GM18517 (cell line): ENCODE measurements around the gene HOXB5.

ENCODE experiments used
- ATAC-seq: cut with Tn5 transposase; IDR thresholded peaks from one replicate; pipeline ENCODE4 v1.9.1; 2021; ENCODE audit warnings: mild to moderate bottlenecking, moderate library complexity; ENCODE audit not compliant: unreplicated experiment

The HOXB5 gene

DNA sequence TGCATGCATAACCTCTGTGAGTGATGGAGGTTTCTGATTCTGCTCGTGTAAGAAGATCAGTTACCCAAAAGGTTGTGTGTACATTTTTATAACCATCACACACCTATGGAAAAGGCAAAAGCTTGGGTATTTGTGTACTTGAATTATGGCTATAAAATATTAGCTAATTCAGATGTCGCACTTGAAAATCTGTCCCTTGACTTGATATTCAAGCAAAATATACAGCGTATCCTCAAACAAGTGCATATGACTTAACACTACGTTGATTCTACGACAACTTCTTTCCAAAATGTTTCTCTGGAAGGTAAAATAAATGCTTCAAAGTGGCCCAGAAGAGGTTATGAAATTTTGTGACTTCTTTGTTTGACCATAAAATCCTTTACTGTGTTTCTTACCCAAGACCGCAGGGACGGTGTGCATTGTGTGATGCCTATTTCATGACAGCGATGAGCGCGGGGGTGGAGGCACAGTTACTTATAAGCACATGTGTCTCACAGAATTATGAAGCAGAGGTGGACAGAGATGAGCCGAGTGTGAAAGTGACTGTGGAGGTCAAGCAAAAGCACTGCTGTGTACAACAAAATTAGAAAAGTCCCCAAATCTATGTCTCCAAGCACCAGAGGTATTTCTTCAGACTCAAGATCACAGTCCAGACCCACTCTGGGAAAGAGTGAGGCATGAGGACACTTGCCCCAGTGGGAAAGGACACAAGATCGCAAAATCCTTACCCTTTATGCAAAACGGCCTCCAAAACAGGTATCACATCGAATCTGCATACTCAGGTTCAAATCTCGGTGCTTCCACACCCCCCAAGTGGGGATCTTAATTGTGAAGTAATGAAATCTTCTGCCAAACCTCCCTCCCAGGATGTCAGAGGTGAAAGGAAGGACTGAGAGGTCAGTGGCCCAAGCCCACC is 36.7 kb upstream of the HOXB5 start:
- ATAC-seq: no peak

GRCh38 chr17:48629411-48629759 is 35.8 kb upstream of the HOXB5 start:
- no peak for ATAC-seq

DNA sequence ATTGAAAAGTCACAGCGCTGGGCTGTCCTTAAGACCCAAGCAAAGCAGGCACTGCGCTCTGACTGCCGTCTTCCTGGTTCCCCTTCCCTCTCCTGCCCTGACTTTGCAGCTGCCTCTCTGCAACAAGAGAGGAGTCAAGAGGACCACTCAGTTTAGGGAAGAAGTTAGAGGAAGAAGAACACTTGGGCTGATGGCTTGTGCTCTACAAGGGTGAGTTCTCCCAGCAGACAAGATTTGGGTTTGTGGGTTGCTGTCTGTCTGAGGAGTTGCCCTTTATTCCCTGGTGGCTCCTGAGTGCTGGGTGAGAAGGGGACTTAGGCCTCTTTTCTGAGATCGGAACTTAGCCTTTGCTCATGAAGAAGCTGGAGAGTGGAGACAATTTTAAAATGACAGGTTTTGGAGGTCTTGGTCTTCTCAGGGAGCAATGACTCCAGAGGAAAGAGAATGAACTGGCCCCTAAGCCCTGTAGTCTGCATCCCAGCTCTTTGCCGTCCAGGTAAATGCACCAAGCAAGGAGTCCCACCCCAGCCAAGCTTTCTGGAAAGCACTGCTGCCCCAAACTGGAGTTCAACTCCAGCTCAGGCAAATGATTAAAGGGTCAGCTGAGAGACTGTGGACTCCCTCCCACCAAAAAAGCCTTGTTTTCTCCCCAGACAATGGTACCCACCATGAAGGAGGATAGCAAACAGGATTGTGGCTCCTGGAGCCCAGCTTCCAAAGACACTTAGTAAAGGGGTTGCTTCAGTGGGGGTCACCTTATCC is 35.3 kb upstream of the HOXB5 start:
- no peak for ATAC-seq

DNA sequence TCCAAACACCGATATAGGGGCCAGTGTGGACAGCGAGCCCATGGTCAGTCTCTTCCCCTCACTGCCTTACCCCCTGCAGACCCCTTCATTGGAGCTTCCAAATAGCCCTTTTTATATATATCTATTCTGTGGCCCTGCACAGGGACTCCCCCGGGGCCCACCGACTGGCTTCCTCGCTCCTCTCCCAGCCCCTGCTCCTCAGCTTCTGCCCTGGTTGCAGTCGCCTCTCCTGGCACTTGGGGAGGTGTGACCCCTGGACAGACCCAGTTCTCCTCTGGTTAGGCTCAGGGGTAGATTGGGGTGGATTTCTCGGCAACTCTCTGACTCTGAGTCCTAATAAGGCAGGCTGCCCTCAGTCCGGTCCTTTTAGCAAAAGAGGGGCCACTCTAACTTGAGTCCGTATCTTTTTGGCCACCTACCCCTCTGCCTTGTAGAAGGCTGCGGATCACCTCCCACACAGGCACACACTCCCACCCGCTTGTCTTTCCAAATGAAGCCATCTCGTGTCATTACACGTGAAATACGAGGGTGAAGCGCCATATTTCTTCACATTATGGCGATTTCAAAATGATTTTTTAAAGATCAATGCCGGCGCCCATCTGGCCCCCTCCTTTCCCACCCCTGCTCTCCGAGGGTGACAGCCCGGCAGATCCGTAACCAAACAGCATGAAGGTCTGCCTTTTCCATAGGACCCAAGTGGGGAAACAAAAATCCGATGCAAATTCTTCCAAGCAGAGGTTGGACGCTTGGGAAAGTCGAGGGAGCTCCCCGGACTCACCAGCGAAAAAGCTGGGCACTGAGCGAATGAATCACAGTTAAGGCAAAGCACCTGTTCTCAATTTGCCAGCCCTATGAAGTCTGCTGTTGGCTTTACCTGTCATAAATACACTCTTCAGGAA is 34.3 kb upstream of the HOXB5 start:
- ATAC-seq: no peak

DNA sequence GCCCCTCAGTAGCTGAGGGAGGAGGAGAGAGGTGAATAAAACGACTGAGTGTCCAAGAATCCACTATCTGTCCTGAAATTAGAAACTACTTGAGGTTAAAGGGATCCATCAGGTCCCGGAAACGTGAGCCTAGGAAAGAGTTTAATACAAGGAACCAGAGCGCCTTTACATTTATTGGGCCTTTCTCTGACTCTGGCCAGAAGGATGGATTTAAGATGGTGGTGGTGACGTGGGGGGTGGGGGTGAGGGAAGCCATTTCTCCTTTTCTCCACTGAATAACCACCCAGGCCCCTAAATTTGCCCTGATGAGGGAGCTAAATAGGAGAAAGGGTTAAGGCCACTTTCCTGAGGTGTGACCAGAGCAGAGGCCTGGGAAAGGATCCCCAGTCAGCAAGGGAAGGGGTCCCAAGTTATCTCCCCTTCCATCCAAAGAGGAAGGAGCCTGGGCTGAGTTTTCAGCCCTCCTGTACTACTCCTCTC is 33.6 kb upstream of the HOXB5 start:
- ATAC-seq: no peak

GRCh38 chr17:48626245-48627117 is 32.9 kb upstream of the HOXB5 start, which contains the start of gene HOXB9:
Gene HOXB9 (minus strand): TSS chr17:48626358. CDS start chr17:48626269, 89 bp downstream.
- no peak for ATAC-seq

DNA sequence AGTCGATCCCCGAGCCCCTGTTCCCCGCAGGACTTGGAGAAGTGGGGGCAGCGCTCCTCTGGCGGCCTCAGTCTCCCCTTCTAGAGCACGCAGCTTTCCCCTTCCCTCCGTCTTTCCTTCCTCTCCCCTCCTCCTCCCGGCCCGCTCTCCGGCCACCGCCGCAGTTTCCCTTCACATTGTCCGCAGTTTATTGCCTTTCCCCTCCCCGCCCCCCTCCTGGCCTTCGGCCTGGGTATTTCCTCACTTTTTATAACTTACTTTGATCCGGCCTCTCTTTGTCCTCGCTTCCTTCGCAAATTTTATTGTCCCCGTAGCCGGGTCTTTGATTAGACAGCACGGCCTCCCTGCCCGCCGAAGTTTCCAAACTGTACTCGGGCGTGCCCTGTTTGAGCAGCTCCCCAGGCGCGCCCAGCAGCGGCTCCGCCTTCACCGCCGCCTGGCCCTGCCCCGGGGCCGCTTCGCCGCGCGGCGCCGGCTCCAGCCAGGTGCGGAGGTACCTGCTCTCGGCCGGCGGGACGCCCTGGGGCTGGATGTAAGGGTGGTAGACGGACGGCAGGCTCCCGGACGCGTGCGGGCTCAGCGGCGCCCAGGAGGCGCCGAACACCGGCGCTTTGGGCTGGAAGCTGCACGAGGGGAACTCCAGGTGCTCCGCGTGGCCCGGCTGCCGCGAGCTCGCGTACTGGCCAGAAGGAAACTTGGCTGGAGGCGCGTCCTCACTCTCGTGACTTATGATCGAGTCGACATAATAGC is 32.1 kb upstream of the HOXB5 start:
- no peak for ATAC-seq

GRCh38 chr17:48624544-48625494 is 31.2 kb upstream of the HOXB5 start:
- ATAC-seq: no peak

GRCh38 chr17:48624118-48624517 is 30.5 kb upstream of the HOXB5 start:
- ATAC-seq: no peak

DNA sequence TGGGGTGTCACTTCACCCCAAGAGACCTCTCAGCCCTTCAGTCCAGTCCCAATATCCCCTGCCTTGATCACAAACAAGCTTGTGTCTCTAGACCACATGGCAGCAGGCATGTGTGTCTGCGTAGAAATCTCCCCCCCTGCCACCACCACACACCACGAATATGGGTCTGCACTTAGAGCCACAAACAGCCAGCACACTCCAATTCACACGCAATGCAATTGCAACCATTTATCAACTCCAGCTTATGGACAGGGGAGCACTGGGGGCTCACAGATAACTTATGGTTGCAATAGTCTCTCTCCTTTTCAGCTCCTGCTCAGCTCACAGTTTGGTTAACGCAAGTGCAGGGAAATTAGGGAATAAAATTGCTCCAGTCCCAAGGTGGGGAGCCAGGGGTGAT is 30.0 kb upstream of the HOXB5 start:
- ATAC-seq: no peak

DNA sequence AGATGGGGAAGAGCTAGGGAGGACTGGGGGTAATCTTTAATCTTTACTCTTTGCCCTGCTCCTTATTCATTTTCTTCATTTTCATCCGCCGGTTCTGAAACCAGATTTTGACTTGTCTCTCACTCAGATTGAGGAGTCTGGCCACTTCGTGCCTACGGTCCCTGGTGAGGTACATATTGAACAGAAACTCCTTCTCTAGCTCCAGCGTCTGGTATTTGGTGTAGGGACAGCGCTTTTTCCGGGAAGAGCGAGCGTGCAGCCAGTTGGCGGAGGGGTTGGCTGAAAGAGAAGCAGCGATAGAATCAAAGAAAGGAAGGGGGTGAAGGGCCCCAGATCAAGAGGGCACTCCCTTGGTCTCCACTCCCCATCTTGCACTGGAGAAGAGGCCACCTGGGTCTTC is 29.3 kb upstream of the HOXB5 start:
- ATAC-seq: no peak

DNA sequence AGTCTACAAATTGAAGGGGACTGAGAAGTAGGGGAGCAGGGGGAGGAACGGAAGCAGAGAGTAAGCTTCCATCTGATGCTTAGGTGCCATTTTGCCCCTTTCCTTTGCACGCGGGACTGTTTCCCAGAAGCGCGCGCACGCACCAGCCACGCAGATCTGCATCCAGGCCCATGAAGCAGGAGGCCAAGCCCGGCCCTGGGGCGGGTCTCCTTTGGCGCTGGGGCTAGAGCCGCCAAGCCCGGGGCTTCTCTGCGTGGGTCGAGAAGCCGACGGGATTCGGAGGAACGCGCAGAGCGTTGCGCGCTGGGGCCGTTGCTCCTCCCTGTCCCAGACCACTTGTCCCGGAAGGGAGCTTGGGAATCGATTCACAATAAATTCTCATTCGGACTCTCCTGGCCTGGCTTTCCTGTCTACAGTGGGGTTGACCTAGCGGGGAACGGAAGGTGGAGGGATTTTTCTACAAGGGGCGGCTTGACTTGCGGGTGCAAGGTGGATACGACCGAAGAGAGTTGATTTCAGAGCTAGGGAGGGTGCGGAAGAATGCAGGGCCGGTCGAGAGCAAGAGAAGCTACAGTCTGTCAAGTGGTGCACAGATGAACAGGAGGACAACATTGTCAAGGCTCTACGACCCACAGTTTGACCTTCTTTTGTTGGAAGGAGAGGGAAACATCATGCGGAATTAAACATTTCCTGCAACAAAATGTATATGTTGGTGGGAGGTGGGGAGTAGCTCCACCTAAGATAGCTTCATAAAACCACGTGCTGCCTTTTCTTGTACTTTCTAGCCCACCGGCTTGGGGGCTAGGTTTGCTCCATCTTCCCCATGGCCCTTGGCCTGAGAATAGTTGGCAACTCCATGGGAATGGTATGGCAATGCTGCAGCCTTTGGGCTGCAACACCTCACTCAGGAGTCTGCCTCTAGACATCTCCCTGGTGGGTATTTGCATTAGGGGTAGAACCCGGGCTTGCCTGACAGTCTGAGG is 28.1 kb upstream of the HOXB5 start:
- ATAC-seq: no peak

GRCh38 chr17:48620461-48621139 is 27.0 kb upstream of the HOXB5 start:
- no peak for ATAC-seq

DNA sequence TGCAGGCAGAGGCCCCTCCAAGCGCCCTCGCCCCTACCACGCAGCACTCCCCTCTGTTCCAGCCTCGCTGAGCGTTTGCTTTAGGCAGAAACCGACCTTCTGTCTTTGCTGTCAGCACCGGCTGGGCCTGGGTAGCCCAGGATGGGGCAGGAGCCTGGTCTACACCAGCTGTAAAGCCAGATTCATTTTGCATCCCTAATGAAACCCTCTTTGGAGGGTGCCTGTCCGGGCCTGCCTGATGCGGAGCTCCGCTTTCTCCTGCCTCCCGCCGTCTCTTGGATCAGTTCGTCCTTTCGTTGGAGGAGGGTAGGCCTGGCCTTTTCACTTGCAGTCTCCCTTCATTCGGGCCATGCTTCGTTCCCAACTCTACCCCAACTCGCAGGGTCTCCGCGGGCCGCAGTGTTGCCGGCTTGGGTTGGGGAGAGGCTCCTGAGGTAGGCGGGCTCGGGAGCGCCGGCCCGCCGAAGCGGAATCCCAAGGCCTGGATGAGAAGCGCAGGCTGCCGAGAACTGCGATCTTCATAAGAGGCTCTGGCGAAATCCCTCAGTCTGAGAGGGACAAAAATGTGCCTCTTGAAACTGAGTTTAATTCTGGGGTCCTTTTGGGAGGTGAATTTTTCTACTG is 26.4 kb upstream of the HOXB5 start:
- ATAC-seq: no peak

- no peak for ATAC-seq
Measured at GRCh38 chr17:48618256-48618896, 24.8 kb upstream of the HOXB5 start.
